Hindlimb muscle (tissue), 1 donor: ENCODE results near the gene AMOTL1. TPM values are rescaled to one million over a fixed set of nuclear protein-coding genes. Genes with fewer than 3 reads are reported as not detected.
"Not testable (repeated sequence)": the region's sequence is repeated elsewhere in the genome, so short reads cannot be mapped to it uniquely, and the experiment has no call there.

Source experiments
- DNase-seq: peaks from one replicate; pipeline ENCODE4 v3.0.0-alpha.2; 2013
- polyA plus RNA-seq: library from polyadenylated mRNA; unstranded; fragments of 120-200 nt; gene quantifications from one replicate; pipeline ENCODE4 v1.2.1, GENCODE V29; 2013; ENCODE audit not compliant: insufficient read length

The AMOTL1 gene
- polyA plus RNA-seq, 1 donor, result 50.6 TPM

- DNase-seq, result no peak
Observed at GRCh38 chr11:94823102-94823732, 55.1 kb downstream of the AMOTL1 start.

GRCh38 chr11:94825031-94825430 is 56.9 kb downstream of the AMOTL1 start:
- DNase-seq, result no peak

GRCh38 chr11:94825481-94825880 is 57.3 kb downstream of the AMOTL1 start:
- no peak for DNase-seq

- DNase-seq, result no peak
Observed at GRCh38 chr11:94826415-94826814, 58.3 kb downstream of the AMOTL1 start.

GRCh38 chr11:94828088-94828487 is 59.9 kb downstream of the AMOTL1 start:
- DNase-seq, result no peak

GRCh38 chr11:94830722-94831510 is 62.8 kb downstream of the AMOTL1 start:
- no peak for DNase-seq

GRCh38 chr11:94831529-94831928 is 63.4 kb downstream of the AMOTL1 start:
- no peak for DNase-seq

- DNase-seq, result no peak
Observed at GRCh38 chr11:94832604-94833235, 64.6 kb downstream of the AMOTL1 start.

GRCh38 chr11:94834911-94835593 is 66.9 kb downstream of the AMOTL1 start:
- DNase-seq, result no peak

- DNase-seq, result no peak
Observed at GRCh38 chr11:94835594-94835927, 67.4 kb downstream of the AMOTL1 start.

- no peak for DNase-seq
Observed at GRCh38 chr11:94837317-94837716, 69.2 kb downstream of the AMOTL1 start.

- no peak for DNase-seq
Observed at GRCh38 chr11:94838027-94838731, 70.0 kb downstream of the AMOTL1 start.

GRCh38 chr11:94840209-94840608 is 72.1 kb downstream of the AMOTL1 start:
- no peak for DNase-seq

GRCh38 chr11:94844031-94844430 is 75.9 kb downstream of the AMOTL1 start:
- no peak for DNase-seq

- no peak for DNase-seq
Observed at GRCh38 chr11:94845622-94846021, 77.5 kb downstream of the AMOTL1 start.

- DNase-seq, result peak; percentile 49
Observed at GRCh38 chr11:94849839-94850238, 81.7 kb downstream of the AMOTL1 start.

GRCh38 chr11:94851864-94852636 is 83.9 kb downstream of the AMOTL1 start:
- DNase-seq, result no peak

GRCh38 chr11:94853288-94853687 is 85.1 kb downstream of the AMOTL1 start:
- not testable (repeated sequence) for DNase-seq

GRCh38 chr11:94853836-94854235 is 85.7 kb downstream of the AMOTL1 start:
- no peak for DNase-seq

- DNase-seq, result no peak
Observed at GRCh38 chr11:94854770-94855633, 86.8 kb downstream of the AMOTL1 start.

GRCh38 chr11:94855666-94856065 is 87.5 kb downstream of the AMOTL1 start:
- no peak for DNase-seq
